ENCODE data around the gene ACSF3.

ACSF3 gene

GRCh38 chr16:89105599-89106151, 12.0 kb downstream of the ACSF3 start:
- Histone ChIP-seq H3K36me3 (ENCODE audit: insufficient read depth, low read length) (no peaks in the 10 kb centered on the region), H3K27ac (no peak overlapping the region)
- DNase-seq (ENCODE audit: low read depth, low spot score): no peak

DNA sequence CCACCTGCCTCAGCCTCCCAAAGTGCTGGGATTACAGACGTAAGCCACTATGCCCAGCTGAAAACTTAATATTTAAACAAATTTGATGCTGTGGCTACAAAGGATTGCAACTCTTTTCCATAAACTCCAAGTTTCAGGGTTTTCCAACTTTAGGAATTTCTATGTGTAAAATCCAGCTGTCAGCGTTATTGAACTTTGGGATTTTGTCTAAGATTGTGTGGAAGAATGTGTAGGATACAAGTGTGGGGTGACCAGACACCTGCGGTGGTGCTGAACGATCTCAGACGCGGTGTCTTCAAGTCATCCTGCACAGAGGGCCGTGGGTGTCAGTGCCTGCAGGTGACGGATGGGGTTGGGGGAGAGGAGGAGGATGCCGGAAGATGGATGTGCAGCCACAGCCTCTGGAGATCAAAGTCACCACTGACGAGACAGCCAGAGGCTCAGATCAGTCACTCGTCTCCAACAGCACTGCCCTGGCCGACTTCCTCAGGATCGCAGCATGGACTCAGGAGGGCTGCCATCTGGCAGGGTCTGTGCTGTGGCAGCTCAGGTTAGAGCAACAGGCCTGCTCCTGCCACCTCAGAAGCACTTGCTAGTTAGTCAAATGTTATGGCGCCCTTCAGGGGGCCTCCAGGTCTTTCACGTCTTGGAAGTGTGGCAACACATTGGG, 13.0 kb downstream of the ACSF3 start:
- H3K36me3 ChIP-seq (ENCODE audit: insufficient read depth, low read length): no peaks in the 10 kb centered on the region
- no peak overlapping the region for H3K9ac ChIP-seq (ENCODE audit: insufficient read length)
- no peak for TF ChIP-seq EZH2 (IDR thresholded peaks at IDR 0.05)
- no peak for TF ChIP-seq FOXP2 (optimal IDR thresholded peaks at IDR 0.05; ENCODE audit: control extremely low read depth, extremely low read length, insufficient read depth)
- TF ChIP-seq POLR2AphosphoS5 (IDR thresholded peaks at IDR 0.05; ENCODE audit: borderline replicate concordance, low read depth, low read length): no peak
- DNase-seq (ENCODE audit: low read depth, low spot score): no peak
- H3K4me3 ChIP-seq: no peak overlapping the region
- H3K9me3 ChIP-seq (ENCODE audit: low read depth, low read length): no peaks in the 10 kb centered on the region
- H3K27ac ChIP-seq: no peak overlapping the region

More at GRCh38 chr16:89105599-89106151, 12.0 kb downstream of the ACSF3 start:
- Histone ChIP-seq H3K9me3 (ENCODE audit: low read depth, low read length) (no peaks in the 10 kb centered on the region), H3K9ac (ENCODE audit: insufficient read length) (no peak overlapping the region), H3K4me3 (no peak overlapping the region)
- no peak for TF ChIP-seq EZH2 (IDR thresholded peaks at IDR 0.05)
- TF ChIP-seq POLR2AphosphoS5 (IDR thresholded peaks at IDR 0.05; ENCODE audit: borderline replicate concordance, low read depth, low read length): no peak
- TF ChIP-seq FOXP2 (optimal IDR thresholded peaks at IDR 0.05; ENCODE audit: control extremely low read depth, extremely low read length, insufficient read depth): no peak

DNA sequence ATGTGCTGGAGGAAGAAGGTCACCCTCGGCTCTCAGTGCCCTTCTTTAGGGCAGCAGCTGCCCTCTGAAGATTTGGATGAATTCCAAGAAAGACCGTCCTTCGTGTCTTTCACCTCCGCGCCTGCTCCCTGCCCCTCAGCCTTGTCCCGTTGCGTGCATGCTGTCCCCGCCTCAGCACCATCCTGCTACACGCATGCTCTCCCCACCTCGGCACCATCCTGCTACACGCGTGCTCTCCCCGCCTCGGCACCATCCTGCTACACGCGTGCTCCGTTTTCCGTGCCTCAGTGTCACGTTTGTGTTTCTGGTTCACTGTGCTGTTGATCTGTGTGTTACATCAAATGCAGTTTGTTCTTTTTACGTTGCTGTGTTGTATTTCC, 13.5 kb downstream of the ACSF3 start:
- no peak overlapping the region for H3K4me3 ChIP-seq
- DNase-seq (ENCODE audit: low read depth, low spot score): no peak
- TF ChIP-seq POLR2AphosphoS5 (IDR thresholded peaks at IDR 0.05; ENCODE audit: borderline replicate concordance, low read depth, low read length) (no peak), FOXP2 (optimal IDR thresholded peaks at IDR 0.05; ENCODE audit: control extremely low read depth, extremely low read length, insufficient read depth) (no peak), EZH2 (IDR thresholded peaks at IDR 0.05) (no peak)
- no peaks in the 10 kb centered on the region for H3K9me3 ChIP-seq (ENCODE audit: low read depth, low read length)
- H3K27ac ChIP-seq: no peak overlapping the region
- no peak overlapping the region for H3K9ac ChIP-seq (ENCODE audit: insufficient read length)
- H3K36me3 ChIP-seq (ENCODE audit: insufficient read depth, low read length): no peaks in the 10 kb centered on the region

DNA sequence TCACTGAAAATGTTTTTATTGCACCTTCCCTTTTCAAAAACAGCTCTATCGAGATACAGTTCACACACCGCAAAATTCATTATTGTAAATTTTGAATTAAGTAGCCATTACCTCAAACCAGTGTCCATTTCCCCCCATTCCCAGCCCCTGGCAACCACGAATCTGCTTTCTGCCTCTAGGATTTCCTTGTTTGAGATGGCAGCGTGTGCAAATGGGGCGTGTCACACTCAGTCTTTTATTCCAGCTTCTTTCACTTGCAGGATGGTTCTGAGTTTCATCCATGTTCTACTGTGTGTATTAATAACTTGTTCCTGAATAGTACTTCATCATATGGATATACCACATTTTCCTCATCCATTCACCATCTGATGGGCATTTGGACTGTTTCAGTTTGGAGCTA, 14.8 kb downstream of the ACSF3 start:
- DNase-seq (ENCODE audit: low read depth, low spot score): no peak
- TF ChIP-seq FOXP2 (optimal IDR thresholded peaks at IDR 0.05; ENCODE audit: control extremely low read depth, extremely low read length, insufficient read depth) (no peak), POLR2AphosphoS5 (IDR thresholded peaks at IDR 0.05; ENCODE audit: borderline replicate concordance, low read depth, low read length) (no peak), EZH2 (IDR thresholded peaks at IDR 0.05) (no peak)
- Histone ChIP-seq H3K9ac (ENCODE audit: insufficient read length) (no peak overlapping the region), H3K36me3 (ENCODE audit: insufficient read depth, low read length) (no peaks in the 10 kb centered on the region), H3K27ac (no peak overlapping the region), H3K4me3 (no peak overlapping the region), H3K9me3 (ENCODE audit: low read depth, low read length) (no peaks in the 10 kb centered on the region)

DNA sequence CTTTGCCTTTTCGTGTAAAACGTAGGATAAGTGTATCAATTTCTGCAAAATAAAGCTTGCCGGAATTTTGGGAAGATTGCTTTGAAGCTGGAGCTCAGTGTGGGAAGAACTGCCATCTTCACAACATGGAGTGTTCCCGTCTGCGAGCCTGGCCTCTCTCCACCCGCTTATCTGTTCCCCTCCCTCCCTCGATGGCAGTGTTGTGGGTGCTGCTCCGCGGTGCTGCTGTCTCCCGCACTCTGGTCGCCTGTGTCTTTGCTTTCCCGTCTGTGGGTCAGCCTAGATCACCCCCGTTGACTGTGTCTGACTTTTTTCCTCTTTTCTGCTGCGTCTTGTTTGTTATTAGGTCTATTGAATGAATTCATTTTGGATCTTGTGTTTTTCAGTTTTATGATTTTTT, 17.0 kb downstream of the ACSF3 start:
- no peaks in the 10 kb centered on the region for H3K36me3 ChIP-seq (ENCODE audit: insufficient read depth, low read length)

GRCh38 chr16:89111263-89111662, 17.6 kb downstream of the ACSF3 start:
- TF ChIP-seq POLR2AphosphoS5 (IDR thresholded peaks at IDR 0.05; ENCODE audit: borderline replicate concordance, low read depth, low read length): no peak
- no peak for TF ChIP-seq FOXP2 (optimal IDR thresholded peaks at IDR 0.05; ENCODE audit: control extremely low read depth, extremely low read length, insufficient read depth)
- TF ChIP-seq EZH2 (IDR thresholded peaks at IDR 0.05): no peak
- Histone ChIP-seq H3K36me3 (ENCODE audit: insufficient read depth, low read length) (no peaks in the 10 kb centered on the region), H3K4me3 (no peak overlapping the region), H3K27ac (no peak overlapping the region), H3K9me3 (ENCODE audit: low read depth, low read length) (no peaks in the 10 kb centered on the region), H3K9ac (ENCODE audit: insufficient read length) (no peak overlapping the region)
- DNase-seq (ENCODE audit: low read depth, low spot score): no peak

More for the DNA sequence above, 17.0 kb downstream of the ACSF3 start:
- H3K9ac ChIP-seq (ENCODE audit: insufficient read length): no peak overlapping the region
- no peak for DNase-seq (ENCODE audit: low read depth, low spot score)
- H3K9me3 ChIP-seq (ENCODE audit: low read depth, low read length): no peaks in the 10 kb centered on the region
- H3K4me3 ChIP-seq: no peak overlapping the region
- no peak for TF ChIP-seq EZH2 (IDR thresholded peaks at IDR 0.05)
- TF ChIP-seq POLR2AphosphoS5 (IDR thresholded peaks at IDR 0.05; ENCODE audit: borderline replicate concordance, low read depth, low read length): no peak
- no peak for TF ChIP-seq FOXP2 (optimal IDR thresholded peaks at IDR 0.05; ENCODE audit: control extremely low read depth, extremely low read length, insufficient read depth)
- no peak overlapping the region for H3K27ac ChIP-seq

DNA sequence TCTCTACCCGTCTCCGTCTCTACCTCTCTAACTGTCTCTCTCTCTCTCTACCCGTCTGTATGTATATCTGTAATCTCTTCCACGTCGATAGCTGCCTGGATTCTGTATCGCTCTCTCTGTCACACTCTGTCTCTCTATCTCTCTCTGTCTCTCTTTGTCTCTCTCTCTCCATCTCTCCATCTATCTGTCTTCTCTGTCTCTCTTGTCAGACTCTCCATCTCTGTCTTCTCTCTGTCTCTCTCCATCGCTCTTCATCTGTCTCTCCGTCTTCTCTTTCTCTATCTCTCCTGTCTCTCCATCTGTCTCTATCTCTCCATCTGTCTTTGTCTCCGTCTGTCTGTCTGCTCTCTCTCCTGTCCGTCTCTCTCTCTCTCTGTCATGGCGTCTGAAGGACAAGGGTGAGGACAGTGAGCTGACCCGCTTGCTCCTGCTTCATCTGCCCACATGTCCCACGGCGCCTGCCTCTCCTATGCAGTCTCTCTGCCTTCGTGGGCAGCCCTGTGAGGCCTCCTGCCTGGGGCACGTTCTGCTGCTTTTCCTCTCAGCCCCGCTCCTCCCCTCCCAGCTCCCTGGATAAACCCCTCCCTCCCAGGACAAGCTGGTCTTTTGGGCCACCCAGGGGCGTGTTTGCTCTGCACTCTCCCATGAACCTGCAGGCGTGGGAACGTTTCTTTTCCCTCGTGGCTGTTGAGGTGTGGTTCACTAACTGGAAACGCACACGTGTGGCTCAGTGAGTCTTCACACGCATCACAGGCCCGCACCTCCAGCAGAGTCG, 18.9 kb downstream of the ACSF3 start:
- Histone ChIP-seq H3K4me3 (no peak overlapping the region), H3K9me3 (ENCODE audit: low read depth, low read length) (no peaks in the 10 kb centered on the region), H3K9ac (ENCODE audit: insufficient read length) (no peak overlapping the region), H3K36me3 (ENCODE audit: insufficient read depth, low read length) (no peaks in the 10 kb centered on the region), H3K27ac (no peak overlapping the region)
- no peak for DNase-seq (ENCODE audit: low read depth, low spot score)
- no peak for TF ChIP-seq FOXP2 (optimal IDR thresholded peaks at IDR 0.05; ENCODE audit: control extremely low read depth, extremely low read length, insufficient read depth)
- no peak for TF ChIP-seq POLR2AphosphoS5 (IDR thresholded peaks at IDR 0.05; ENCODE audit: borderline replicate concordance, low read depth, low read length)
- no peak for TF ChIP-seq EZH2 (IDR thresholded peaks at IDR 0.05)

DNA sequence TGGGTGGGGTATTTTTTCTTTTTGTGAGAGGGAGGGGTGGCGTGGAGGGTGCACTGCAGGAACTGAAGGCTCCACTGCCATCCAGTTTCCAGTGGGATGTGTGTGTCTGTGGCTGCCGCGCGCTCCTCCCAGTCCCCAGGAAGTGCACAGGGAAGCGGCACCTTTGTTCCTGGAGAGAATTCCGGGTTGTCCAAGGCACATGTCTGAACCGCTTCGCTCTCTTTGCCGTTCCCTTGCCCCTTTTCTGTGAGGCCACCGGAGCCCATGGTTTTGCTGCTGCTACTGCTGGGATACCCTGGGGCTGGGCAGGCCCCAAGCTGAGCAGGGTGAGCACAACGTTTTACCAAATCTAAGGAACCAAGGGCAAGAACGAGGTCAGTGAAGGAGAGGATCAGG, 19.5 kb downstream of the ACSF3 start:
- no peaks in the 10 kb centered on the region for H3K36me3 ChIP-seq (ENCODE audit: insufficient read depth, low read length)
- no peak overlapping the region for H3K27ac ChIP-seq
- H3K4me3 ChIP-seq: no peak overlapping the region
- H3K9ac ChIP-seq (ENCODE audit: insufficient read length): no peak overlapping the region
- no peaks in the 10 kb centered on the region for H3K9me3 ChIP-seq (ENCODE audit: low read depth, low read length)
- DNase-seq (ENCODE audit: low read depth, low spot score): no peak
- TF ChIP-seq FOXP2 (optimal IDR thresholded peaks at IDR 0.05; ENCODE audit: control extremely low read depth, extremely low read length, insufficient read depth) (no peak), EZH2 (IDR thresholded peaks at IDR 0.05) (no peak), POLR2AphosphoS5 (IDR thresholded peaks at IDR 0.05; ENCODE audit: borderline replicate concordance, low read depth, low read length) (no peak)

All from SK-N-MC (cell line).